Right lobe of liver (tissue), 6 donors: ENCODE measurements around the gene CANT1. TPM values are rescaled to one million over a fixed set of nuclear protein-coding genes. Genes with fewer than 3 reads are reported as not detected.
A peak's percentile ranks its signal among the peaks of the same experiment; 100 is the strongest.
"Not testable (repeated sequence)": the region's sequence is repeated elsewhere in the genome, so short reads cannot be mapped to it uniquely, and the experiment has no call there.

Experiments used
- ATAC-seq, 4 donors: fragments of 200-7000 bp; cut with Tn5 transposase; one replicate each; pipeline ENCODE4 v1.9.1; 2020; ENCODE audit warnings: mild to moderate bottlenecking in 4 of 4, moderate library complexity in 4 of 4
- DNase-seq, 3 donors: peaks; one replicate each; pipeline ENCODE4 v3.0.0-alpha.2; 2020
- H3K27ac ChIP-seq, 3 donors: fragments of 200-600 bp; one replicate each; pipeline ENCODE4 v1.8.0; 2022
- H3K27me3 ChIP-seq, 2 donors: fragments of 200-600 bp; one replicate each; pipeline ENCODE4 v1.8.0; 2022
- H3K36me3 ChIP-seq, 4 donors: fragments of 200-600 bp; sonication (generic) in 1 of 4; one replicate each; pipeline versions ENCODE4 v1.5.1 to v1.8.0; 2017 to 2022; ENCODE audit warnings: control low read depth in 1 of 4
- H3K4me1 ChIP-seq, 4 donors: fragments of 200-600 bp; sonication (generic) in 1 of 4; one replicate each; pipeline versions ENCODE4 v1.5.1 to v1.8.0; 2017 to 2022; ENCODE audit warnings: control low read depth in 1 of 4
- H3K4me3 ChIP-seq, 3 donors: fragments of 200-600 bp; one replicate each; pipeline ENCODE4 v1.8.0; 2022
- H3K9me3 ChIP-seq, 4 donors: fragments of 200-600 bp; sonication (generic) in 1 of 4; one replicate each; pipeline versions ENCODE4 v1.5.1 to v1.8.0; 2017 to 2022; ENCODE audit warnings: control low read depth in 1 of 4
- CTCF ChIP-seq, 4 donors: fragments of 200-600 bp in 3 of 4; fragments of 450-650 bp in 1 of 4; IDR thresholded peaks; one replicate each; pipeline versions ENCODE4 v1.5.1 to v1.8.0; 2016 to 2022; ENCODE audit warnings: antibody characterized with exemption in 4 of 4, mild to moderate bottlenecking in 2 of 4
- POLR2A ChIP-seq: fragments of 450-650 bp; IDR thresholded peaks from one replicate; pipeline ENCODE4 v1.6.1; 2017; ENCODE audit warnings: antibody characterized with exemption, mild to moderate bottlenecking
- WGBS: methylation state at CpG from one replicate; pipeline ENCODE4 v1.1.6; 2018; ENCODE audit warnings: low coverage, low lambda C conversion rate; ENCODE audit not compliant: insufficient coverage; ENCODE audit errors: missing lambda C conversion rate; 5-methylcytosine and 5-hydroxymethylcytosine counted together
- intact Hi-C, 2 donors: fragments of 100-400 bp; cut with DNase I; formaldehyde crosslinking; loops; one replicate each; pipeline versions ENCODE4 v1.11.2 to v1.14.1; 2022
- total RNA-seq, 6 experiments: library from RNA; depleted of rRNA in 2 of 6; stranded (reverse); fragments of >200 nt in 2 of 6; fragmentation: NEBNext Ultra II Directional in 3 of 6; extraction: Animal tissue kit (Norgen Biotek cat#: 25700) in 3 of 6; gene quantifications; one replicate each; pipeline versions ENCODE4 v1.1.0 to v1.2.4, GENCODE V29; 2016 to 2023
- donor health status: DM: no; HTN: yes; CAD: no.
- donor health status: DM: no; HTN: no; CAD: no.
- donor health status: DM: no; HTN: no; CAD: no.
- donor health status: DM: no; HTN: yes; CAD: no.
- donor health status: DM: no; HTN: yes; CAD: no.

Gene CANT1
- total RNA-seq, 6 experiments from 2014 or later = 15.6 to 26.3 (median 18.7) TPM

GRCh38 chr17:79034931-79035485, 25.4 kb upstream of the CANT1 start:
- Histone ChIP-seq H3K27me3 (no peaks in the 10 kb centered on the region), H3K4me1 (no peaks in the 10 kb centered on the region), H3K4me3 (no peak overlapping the region), H3K9me3 (no peaks in the 10 kb centered on the region), H3K27ac (no peak overlapping the region), H3K36me3 (no peaks in the 10 kb centered on the region)
- TF ChIP-seq POLR2A (no peak), CTCF (IDR thresholded peaks at IDR 0.05) (no peak)
- DNase-seq (peak in 1 of 3 donors; percentile 33), ATAC-seq (no peak)
- WGBS = 19% methylated on average over 4 of the region's 8 CpGs
- intact Hi-C loops = no loop called here

DNA sequence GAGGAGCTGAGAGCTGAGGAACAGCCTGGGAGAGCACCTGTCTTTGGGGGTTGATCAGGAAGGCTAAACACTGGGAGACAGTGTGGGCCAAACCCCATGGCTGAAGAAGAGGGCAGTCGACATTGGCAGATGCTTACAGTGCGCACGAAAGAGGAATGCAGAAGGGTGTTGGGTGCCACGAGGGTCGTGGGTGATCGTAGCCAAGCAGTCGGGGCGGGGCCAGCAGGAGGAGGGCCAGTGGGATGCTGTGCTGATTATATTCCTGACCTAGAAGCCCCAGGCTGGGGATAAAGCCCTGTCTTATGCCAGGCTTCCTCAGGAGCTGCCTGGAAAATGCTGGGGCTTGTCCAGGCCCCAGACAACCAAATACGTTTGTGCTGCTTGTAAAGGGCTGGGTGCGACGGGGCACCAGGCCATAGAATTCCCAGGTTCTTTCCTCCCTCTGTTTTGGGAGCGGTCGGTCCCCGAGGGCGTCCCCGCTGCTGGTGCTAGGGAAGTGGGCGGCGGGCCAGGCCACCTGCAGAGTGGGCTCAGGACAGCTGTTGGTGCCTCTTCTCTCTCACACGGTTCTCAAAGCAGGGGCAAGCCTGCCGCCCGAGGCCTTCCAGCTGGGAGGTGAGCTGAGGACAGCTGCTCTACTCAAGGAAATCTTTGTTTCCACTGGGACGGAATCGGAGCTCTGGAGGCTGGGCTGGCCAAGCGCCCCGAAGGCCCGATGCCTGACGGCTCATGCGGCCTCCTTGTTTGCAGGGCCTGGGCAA, 24.4 kb upstream of the CANT1 start:
- Histone ChIP-seq H3K27ac (no peak overlapping the region), H3K36me3 (no peaks in the 10 kb centered on the region), H3K4me3 (no peak overlapping the region), H3K4me1 (no peaks in the 10 kb centered on the region), H3K9me3 (no peaks in the 10 kb centered on the region), H3K27me3 (no peaks in the 10 kb centered on the region)
- WGBS = 40% methylated on average over 2 of the region's 28 CpGs
- intact Hi-C loops = no loop called here
- TF ChIP-seq POLR2A (no peak), CTCF (IDR thresholded peaks at IDR 0.05) (no peak)
- ATAC-seq (peak in 3 of 4 donors; percentile 8 to 22 (median 13)), DNase-seq (no peak)

- TF ChIP-seq POLR2A (no peak), CTCF (IDR thresholded peaks at IDR 0.05) (no peak)
- H3K36me3 ChIP-seq = no peaks in the 10 kb centered on the region
- WGBS = 85% methylated on average over 8 of the region's 9 CpGs
- no peak for DNase-seq
- no peak overlapping the region for H3K4me3 ChIP-seq
- intact Hi-C loops = no loop called here
- H3K27me3 ChIP-seq = no peaks in the 10 kb centered on the region
- no peak for ATAC-seq
- H3K4me1 ChIP-seq = no peaks in the 10 kb centered on the region
- no peaks in the 10 kb centered on the region for H3K9me3 ChIP-seq
- no peak overlapping the region for H3K27ac ChIP-seq
Observed at GRCh38 chr17:79033046-79033616, 23.6 kb upstream of the CANT1 start.

DNA sequence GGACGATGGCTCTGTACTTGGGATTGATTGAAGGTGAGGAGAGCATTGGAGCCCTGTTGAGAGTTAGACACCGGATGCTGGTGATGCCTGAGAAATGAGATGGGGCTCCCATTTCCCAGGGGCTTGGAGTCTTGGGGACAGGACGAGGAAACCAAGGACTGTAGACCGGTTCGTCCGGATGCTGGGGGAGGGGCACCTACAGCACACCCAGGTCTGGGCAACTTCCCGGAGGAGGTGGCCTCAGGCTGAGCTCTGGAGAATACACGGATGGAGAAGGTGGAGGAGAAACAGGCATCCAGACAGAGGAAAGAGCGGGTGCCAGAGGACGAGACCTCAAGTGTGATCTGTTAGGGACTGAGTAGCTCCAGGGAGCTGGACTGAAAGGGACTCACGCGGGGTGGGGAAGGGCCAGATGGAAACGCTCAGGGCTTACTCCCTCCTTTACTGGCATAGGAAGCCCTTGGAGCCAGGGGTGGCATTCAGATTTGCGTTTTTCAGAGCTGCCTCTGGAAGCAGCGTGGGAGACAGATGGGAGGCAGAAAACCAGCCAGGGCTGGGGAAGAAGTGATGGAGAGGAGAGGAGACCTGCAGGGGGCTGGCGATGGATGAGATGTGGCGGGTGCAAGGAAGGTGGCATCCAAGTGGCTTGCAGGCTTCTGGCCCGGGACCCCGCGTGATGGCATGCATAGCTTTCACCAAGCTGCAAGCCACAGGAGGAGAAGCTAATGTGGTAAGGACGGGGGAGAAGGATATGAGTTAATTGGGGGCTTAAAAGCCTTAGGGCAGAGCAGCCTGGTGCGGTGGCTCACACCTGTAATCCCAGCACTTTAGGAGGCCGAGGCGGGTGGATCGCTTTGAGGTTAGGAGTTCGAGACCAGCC, 22.7 kb upstream of the CANT1 start:
- H3K27ac ChIP-seq = no peak overlapping the region
- H3K27me3 ChIP-seq = no peaks in the 10 kb centered on the region
- no peak overlapping the region for H3K4me3 ChIP-seq
- no peaks in the 10 kb centered on the region for H3K9me3 ChIP-seq
- H3K4me1 ChIP-seq = peaks cover 0 to 3% (median 0%) of the 10 kb centered on the region in 4 donors
- no peak for ATAC-seq
- no peak for TF ChIP-seq POLR2A
- TF ChIP-seq CTCF (IDR thresholded peaks at IDR 0.05) = no peak
- no peak for DNase-seq
- H3K36me3 ChIP-seq = no peaks in the 10 kb centered on the region
- WGBS = 68% methylated on average over 26 of the region's 26 CpGs
- intact Hi-C loops = no loop called here

DNA sequence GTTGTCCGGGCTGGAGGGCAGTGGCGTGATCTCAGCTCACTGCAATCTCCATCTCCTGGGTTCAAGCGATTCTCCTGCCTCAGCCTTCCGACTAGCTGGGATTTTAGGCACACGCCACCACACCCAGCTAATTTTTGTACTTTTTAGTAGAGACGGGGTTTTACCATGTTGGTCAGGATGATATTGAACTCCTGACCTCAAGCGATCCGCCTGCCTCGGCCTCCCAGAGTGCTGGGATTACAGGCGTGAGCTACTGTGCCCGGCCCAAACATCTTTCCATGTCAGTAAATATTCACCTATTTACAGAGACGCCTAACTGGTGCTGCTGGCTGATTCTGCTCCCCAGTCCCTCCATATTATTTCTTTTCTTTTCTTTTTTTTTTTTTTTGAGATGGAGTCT, 21.1 kb upstream of the CANT1 start:
- H3K9me3 ChIP-seq, H3K4me1 ChIP-seq, H3K27ac ChIP-seq, intact Hi-C loops, DNase-seq, H3K36me3 ChIP-seq, H3K4me3 ChIP-seq, H3K27me3 ChIP-seq, ATAC-seq: not testable (repeated sequence)
- 63% methylated on average over 10 of the region's 12 CpGs for WGBS
